CD4-positive, alpha-beta T cell treated with Interleukin-21 for 1 hour (primary cell): ENCODE results near the gene ZNF484.
"Not testable (repeated sequence)": the region's sequence is repeated elsewhere in the genome, so short reads cannot be mapped to it uniquely, and the experiment has no call there.

Experiments used
- DNase-seq: peaks from one replicate; pipeline ENCODE4 v3.0.0-alpha.2; 2020

ZNF484 gene

DNA sequence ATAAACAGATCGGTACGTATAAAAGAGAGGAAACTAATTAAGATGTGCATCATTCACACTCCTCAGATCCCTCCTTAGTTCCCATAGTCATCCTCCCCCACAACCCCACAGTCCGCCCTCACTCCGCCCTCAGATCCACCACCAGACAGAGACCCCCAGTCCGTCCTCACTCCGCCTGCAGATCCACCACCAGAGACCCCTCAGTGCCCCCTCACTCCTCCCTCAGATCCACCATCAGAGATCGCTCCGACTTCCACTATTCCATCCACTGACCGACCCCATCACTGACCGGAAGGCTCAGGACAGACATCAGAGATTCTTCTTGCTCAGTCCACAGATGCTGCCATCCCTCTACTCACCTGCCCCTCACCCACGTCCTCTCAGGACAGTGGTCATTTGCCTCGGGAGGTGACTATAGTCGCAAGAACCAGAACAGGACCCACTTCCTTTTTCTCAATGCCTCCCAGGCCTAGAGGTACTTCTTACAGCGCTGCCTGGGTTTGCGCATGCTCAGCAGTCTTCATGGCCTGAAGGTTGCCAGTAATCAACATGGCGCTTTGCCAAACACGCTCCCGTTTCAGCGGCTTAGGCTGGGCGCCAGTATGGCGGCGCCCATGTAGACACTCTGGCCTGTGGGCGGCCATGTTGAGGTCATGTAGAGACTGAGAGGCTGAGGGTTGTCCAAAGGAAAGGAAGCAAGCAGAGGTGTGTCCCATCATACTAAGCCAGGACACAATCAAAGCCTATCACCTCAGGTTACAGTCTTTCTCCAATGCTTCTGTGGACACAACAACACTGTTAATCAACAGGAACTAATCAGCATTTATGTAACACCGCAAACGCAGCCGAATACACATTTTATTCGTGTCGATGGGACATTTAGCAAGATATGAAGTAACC, at the start of gene ZNF484:
ZNF484 (minus strand) TSS at position 508 of the 900 bp plus-strand sequence. CDS start 3,009 bp downstream, outside the sequence.
- DNase-seq = peak; percentile 98

- DNase-seq = no peak
These were observed 42.6 kb upstream of the ZNF484 start for GRCh38 chr9:92920437-92920836.

- no peak for DNase-seq
These were observed 39.5 kb upstream of the ZNF484 start for GRCh38 chr9:92917176-92917800.

DNA sequence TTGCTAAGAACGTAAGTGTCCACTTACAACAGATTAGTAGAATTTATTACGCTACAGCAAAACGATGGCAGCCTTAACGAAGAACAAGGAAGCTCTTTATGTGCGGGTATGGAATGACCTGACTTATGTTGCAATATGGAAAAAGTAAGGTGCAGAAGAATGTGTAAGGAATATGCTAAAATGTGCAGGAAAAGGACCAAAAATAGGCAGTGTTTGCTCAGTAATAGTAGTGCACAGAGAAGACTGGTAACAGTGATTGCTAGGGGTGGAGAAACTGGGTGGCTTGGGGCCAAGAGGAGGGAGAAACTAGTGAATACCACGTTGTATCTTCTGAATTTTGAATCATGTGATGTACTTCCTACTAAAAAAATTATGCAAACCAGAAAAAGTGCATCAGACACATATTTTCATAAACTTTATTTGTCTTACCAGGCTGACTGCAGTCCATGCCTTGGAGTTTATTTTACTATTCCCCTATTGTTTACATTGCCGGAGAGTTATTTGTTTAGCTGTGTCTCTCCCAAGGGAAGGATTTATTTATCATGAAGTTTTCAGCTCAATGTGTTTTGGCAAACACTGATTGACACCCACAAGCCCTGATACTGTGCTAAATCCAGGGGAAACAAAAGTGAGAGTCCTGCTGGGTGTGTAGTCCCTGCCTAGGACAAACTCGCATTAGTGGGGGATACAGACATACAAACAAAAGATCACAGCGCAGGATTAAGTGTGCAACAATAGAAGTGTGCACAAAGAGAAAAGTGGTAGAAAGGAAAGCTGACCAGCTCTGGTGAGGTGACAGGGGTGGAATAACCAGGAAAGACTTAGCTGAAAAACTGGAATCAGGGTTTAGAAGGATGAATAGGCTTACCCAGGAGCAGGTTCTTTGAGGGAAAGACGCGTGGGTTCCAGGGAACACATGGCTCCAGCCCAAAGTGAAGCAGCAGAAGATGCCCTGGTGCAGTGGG, 34.0 kb upstream of the ZNF484 start:
- no peak for DNase-seq

- peak; percentile 15 for DNase-seq
These were observed 27.3 kb upstream of the ZNF484 start for GRCh38 chr9:92905137-92905536.

GRCh38 chr9:92897323-92897722, 19.5 kb upstream of the ZNF484 start:
- no peak for DNase-seq

GRCh38 chr9:92895812-92896436, 18.1 kb upstream of the ZNF484 start:
- no peak for DNase-seq

GRCh38 chr9:92894711-92895362, 17.0 kb upstream of the ZNF484 start:
- DNase-seq = no peak

DNA sequence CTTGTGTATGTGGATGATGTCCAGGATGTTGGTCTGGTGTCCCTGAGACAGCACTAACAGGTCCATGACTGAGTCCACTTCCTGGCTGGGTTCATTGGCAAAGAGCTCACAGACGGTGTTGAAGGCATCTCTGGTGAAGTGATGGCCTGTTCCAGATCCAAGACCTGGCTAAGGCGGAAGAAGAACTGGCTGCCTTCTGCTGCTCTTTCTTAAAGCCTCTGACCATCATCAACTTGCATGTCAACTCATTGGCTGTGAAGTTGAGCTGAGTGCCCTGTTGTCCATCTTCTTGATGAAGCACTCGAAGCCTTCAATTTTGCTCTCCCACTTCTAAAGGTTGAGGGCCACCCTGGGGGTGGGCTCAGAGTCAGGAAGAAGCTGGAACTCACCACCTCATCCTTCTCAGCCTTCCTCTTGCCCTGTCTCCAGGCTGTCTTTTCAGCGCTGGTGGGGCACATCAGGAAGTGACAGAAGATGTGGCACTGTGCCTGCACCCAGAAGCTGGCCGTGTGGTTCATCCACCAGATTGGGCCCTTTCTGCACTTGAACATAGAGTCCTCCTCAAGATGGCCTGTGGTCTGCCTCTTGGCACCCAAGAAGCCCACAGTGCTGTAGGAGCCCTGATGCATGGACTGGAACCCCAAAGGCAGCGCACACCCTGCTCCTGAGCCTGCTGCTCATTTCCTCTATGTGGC, 16.2 kb upstream of the ZNF484 start:
- not testable (repeated sequence) for DNase-seq

GRCh38 chr9:92892276-92892675, 14.4 kb upstream of the ZNF484 start:
- DNase-seq = not testable (repeated sequence)

DNA sequence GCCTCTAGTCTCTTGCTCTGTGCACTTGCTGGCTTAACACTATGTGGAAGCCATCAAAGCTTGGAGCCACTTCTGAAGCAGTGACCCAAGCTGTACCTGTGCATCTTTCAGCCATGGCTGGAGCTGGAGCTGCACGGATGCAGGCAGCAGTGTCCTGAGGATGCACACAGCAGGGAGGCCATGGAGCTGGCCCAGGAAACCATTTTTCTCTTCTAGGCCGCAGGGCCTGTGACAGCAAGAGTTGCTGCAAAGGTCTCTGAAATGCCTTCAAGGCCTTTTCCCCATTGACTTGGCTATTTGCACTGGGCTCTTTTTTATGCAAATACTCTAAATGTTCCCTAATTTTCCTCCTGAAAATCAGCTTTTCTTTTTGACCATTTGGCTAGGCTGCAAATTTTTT, 12.9 kb upstream of the ZNF484 start:
- DNase-seq = no peak

DNA sequence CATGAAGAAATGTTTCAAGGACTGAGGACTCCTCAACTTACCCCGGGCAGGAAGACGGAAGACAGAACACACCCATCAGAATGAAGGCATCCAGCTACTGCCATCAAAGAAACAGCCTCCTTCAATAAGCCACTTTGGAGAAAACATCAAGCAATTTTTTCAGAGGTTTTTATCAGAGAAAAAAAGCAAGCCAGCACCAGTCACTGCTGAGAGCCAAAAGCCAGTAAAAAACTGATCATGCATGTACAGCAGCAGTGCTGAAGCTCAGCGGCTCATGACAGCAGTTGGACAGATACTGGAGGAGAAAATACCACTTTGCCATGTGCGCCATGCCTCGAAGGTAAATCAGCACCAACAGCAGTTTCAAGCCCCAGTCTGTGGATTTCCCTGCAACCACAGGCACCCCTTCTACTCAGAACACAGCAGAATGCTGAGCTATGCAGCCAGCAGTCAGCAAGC, 10.1 kb upstream of the ZNF484 start:
- DNase-seq = peak; percentile 14

- peak; percentile 73 for DNase-seq
These were observed 9.2 kb upstream of the ZNF484 start for GRCh38 chr9:92886846-92887610.

DNA sequence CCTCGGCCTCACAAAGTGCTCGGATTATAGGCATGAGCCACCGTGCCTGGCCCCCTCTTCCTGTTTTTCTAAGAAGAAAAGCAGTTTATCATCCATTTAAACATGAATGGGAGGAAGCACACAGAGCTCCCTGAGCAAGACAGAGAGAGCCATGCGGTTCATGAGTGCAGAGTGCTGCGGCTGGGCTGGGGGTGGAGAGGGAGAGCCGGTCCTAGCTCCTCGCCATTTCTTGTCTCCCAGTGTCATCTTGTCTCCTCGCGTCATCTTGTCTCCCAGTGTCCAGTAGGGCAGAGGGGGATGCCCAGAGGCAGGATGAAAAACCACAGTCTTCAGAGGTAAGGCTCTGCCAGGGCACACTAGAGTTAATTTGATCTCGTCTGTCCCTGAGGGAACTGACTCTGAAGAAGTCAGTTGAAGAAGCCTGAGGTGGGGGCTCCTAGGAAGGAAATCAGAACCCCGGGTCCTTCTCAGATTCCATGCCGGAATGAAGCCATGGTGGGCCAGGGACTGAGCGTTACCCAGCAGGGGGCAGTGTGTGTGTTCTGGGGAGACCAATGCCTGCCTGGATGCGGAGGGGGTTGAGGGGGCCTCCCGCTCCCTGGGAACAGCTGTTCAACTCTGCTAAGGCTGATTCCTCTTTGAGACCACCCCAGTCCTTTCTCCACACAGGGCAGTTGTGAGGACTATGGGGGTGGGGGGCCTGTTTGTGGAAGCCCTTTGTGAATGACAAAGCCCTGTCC, 6.0 kb upstream of the ZNF484 start:
- DNase-seq = not testable (repeated sequence)

GRCh38 chr9:92882276-92882675, 4.4 kb upstream of the ZNF484 start:
- no peak for DNase-seq

DNA sequence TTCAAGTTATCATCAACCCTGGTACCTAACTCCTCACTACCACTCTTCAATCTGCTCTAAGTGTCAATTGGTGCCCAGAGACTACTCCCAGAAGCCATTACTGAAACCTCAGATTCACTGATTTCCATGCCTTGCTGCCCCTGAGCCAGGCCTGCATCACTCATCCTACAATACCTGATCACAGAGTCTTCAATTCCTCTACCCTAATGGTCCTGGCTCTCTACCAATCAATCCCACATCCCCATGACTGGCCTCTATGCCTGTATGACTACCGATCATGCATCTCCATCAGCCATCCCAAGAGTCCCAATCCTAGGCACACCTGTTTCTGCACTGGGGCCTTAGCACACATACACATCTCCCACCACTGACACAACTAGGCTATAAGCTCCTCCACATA, 2.5 kb downstream of the ZNF484 start:
- DNase-seq = no peak

DNA sequence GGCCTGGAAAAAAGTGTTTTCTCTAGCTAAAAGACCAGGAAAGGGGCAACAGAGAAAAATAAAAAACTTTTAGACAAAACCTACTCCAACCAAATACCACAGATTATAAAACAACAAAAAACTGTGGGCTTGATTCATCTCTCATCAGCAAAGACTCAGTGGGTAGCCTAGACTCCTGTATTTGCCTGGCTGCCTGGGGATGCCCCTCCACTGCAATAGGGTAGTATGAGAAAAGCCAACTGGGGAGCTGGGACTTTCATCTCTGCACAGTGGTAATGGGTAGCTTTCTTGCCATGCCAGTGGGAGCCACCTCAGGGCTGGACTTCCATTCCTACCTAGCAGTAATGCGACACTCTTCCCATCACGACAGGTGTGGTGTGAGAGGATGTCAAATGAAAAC, 7.5 kb downstream of the ZNF484 start:
- DNase-seq = no peak

DNA sequence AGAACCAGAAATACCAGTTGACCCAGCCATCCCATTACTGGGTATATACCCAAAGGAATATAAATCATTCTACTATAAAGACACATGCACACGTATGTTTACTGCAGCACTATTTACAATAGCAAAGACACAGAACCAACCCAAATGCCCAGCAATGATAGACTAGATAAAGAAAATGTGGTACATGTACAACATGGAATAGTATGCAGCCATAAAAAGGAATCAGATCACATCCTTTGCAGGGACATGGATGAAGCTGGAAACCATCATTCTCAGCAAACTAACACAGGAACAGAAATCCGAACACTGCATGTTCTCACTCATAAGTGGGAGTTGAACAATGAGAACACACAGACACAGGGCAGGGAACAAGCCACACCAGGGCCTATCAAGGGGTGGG, 11.2 kb downstream of the ZNF484 start:
- DNase-seq = not testable (repeated sequence)

GRCh38 chr9:92864152-92864551, 13.7 kb downstream of the ZNF484 start:
- DNase-seq = no peak

DNA sequence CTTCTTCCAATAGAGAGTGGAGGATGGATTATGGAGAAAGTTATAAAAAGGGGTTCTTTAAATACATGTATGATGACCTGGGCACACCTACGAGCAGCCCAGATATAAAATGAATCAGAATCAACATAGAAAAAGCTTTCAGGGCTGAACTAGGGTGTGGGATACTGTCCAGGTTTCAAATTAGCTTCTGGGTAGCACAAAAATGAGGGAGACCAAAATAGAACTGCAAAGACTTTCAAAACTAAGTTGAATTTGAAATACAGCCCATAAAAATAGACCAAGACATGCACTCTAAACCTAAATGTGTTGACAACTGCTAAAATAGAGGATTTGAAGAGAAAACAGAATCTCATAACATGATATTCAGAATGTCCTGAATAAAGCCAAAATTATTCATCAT, 17.0 kb downstream of the ZNF484 start:
- DNase-seq = no peak
